ENCODE measurements around the gene ATRIP. TPM values are rescaled to one million over a fixed set of nuclear protein-coding genes. Genes with fewer than 3 reads are reported as not detected.

ATRIP gene
- total RNA-seq, 4 donors from 2014 or later = 7.5 to 10.5 (median 9.3) TPM

DNA sequence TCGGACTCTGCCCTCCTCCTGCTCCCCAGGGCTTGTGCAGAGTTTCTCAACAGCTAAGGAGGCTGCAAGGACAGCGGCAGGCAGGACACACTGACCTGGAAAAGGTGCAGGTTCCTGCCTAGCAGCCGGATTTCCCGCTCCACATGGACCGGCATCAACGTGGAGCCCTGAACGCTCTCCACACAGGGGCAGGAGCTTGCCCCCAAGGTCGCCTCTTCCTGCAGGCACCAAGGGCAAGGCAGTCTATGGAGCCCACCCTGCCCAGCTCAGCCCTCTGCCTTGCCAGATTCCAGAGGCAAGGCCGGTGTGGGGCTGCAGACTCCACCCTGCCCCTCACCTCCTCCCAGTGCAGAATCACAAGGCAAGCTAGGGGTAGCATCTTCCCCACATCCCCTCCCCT is 27.4 kb upstream of the ATRIP start:
- no peak overlapping the region for H3K27ac ChIP-seq
- no peak for TF ChIP-seq POLR2A (IDR thresholded peaks at IDR 0.05)
- TF ChIP-seq EP300 (IDR thresholded peaks at IDR 0.05) = no peak
- TF ChIP-seq, protein P1, sequence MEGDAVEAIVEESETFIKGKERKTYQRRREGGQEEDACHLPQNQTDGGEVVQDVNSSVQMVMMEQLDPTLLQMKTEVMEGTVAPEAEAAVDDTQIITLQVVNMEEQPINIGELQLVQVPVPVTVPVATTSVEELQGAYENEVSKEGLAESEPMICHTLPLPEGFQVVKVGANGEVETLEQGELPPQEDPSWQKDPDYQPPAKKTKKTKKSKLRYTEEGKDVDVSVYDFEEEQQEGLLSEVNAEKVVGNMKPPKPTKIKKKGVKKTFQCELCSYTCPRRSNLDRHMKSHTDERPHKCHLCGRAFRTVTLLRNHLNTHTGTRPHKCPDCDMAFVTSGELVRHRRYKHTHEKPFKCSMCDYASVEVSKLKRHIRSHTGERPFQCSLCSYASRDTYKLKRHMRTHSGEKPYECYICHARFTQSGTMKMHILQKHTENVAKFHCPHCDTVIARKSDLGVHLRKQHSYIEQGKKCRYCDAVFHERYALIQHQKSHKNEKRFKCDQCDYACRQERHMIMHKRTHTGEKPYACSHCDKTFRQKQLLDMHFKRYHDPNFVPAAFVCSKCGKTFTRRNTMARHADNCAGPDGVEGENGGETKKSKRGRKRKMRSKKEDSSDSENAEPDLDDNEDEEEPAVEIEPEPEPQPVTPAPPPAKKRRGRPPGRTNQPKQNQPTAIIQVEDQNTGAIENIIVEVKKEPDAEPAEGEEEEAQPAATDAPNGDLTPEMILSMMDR (IDR thresholded peaks at IDR 0.05) = no peak
- H3K4me1 ChIP-seq = peaks cover 0 to 33% (median 1%) of the 10 kb centered on the region in 4 donors
- no peaks in the 10 kb centered on the region for H3K27me3 ChIP-seq
- no peak for DNase-seq (ENCODE audit: low spot score in 2 of 2)
- no peaks in the 10 kb centered on the region for H3K9me3 ChIP-seq
- H3K36me3 ChIP-seq = peaks cover 0 to 97% (median 8%) of the 10 kb centered on the region in 3 donors
- H3K4me3 ChIP-seq = no peak overlapping the region
- 82 to 87% methylated on average over 5 to 8 of the region's 9 CpGs for WGBS, 2 donors

- Histone ChIP-seq H3K4me1 (peaks cover 0 to 37% (median 6%) of the 10 kb centered on the region in 4 donors), H3K4me3 (no peak overlapping the region), H3K9me3 (no peaks in the 10 kb centered on the region), H3K27ac (no peak overlapping the region), H3K36me3 (peaks cover 0 to 93% (median 6%) of the 10 kb centered on the region in 3 donors), H3K27me3 (no peaks in the 10 kb centered on the region)
- DNase-seq (ENCODE audit: low spot score in 2 of 2) = no peak
- 90 to 91% methylated on average over 17 of the region's 17 CpGs for WGBS, 2 donors
- no peak for TF ChIP-seq POLR2A (IDR thresholded peaks at IDR 0.05)
- TF ChIP-seq, protein P1 (IDR thresholded peaks at IDR 0.05) = no peak
- TF ChIP-seq EP300 (IDR thresholded peaks at IDR 0.05) = no peak
These were observed 26.9 kb upstream of the ATRIP start for GRCh38 chr3:48419597-48419996.

GRCh38 chr3:48420561-48420960 is 26.0 kb upstream of the ATRIP start:
- H3K36me3 ChIP-seq = peaks cover 0 to 84% (median 3%) of the 10 kb centered on the region in 3 donors
- H3K4me3 ChIP-seq = no peak overlapping the region
- no peaks in the 10 kb centered on the region for H3K27me3 ChIP-seq
- H3K4me1 ChIP-seq = peaks cover 0 to 47% (median 15%) of the 10 kb centered on the region in 4 donors
- TF ChIP-seq POLR2A (IDR thresholded peaks at IDR 0.05) (no peak), EP300 (IDR thresholded peaks at IDR 0.05) (no peak)
- TF ChIP-seq, protein P1 (IDR thresholded peaks at IDR 0.05) = no peak
- WGBS, 2 donors = 94 to 95% methylated on average over 10 to 14 of the region's 14 CpGs
- no peak for DNase-seq (ENCODE audit: low spot score in 2 of 2)
- no peaks in the 10 kb centered on the region for H3K9me3 ChIP-seq
- no peak overlapping the region for H3K27ac ChIP-seq

GRCh38 chr3:48422272-48422671 is 24.3 kb upstream of the ATRIP start:
- Histone ChIP-seq H3K36me3 (peaks cover 0 to 66% (median 3%) of the 10 kb centered on the region in 3 donors), H3K4me1 (peaks cover 0 to 64% (median 31%) of the 10 kb centered on the region in 4 donors), H3K4me3 (no peak overlapping the region), H3K9me3 (no peaks in the 10 kb centered on the region), H3K27ac (peak overlapping the region in 1 of 4 donors; percentile 98), H3K27me3 (no peaks in the 10 kb centered on the region)
- TF ChIP-seq EP300 (IDR thresholded peaks at IDR 0.05) (no peak), POLR2A (IDR thresholded peaks at IDR 0.05) (no peak)
- TF ChIP-seq, protein P1 (IDR thresholded peaks at IDR 0.05) = no peak
- WGBS, 2 donors = 84 to 97% methylated on average over 2 to 3 of the region's 3 CpGs
- no peak for DNase-seq (ENCODE audit: low spot score in 2 of 2)

- Histone ChIP-seq H3K4me1 (peaks cover 0 to 68% (median 33%) of the 10 kb centered on the region in 4 donors), H3K27ac (peak overlapping the region in 2 of 4 donors; percentile 6 to 98), H3K27me3 (no peaks in the 10 kb centered on the region), H3K36me3 (peaks cover 0 to 62% (median 3%) of the 10 kb centered on the region in 3 donors), H3K9me3 (no peaks in the 10 kb centered on the region), H3K4me3 (no peak overlapping the region)
- DNase-seq (ENCODE audit: low spot score in 2 of 2) = no peak
- WGBS, 2 donors = 76% methylated on average over 8 of the region's 8 CpGs
- TF ChIP-seq EP300 (IDR thresholded peaks at IDR 0.05) = no peak
- TF ChIP-seq POLR2A (IDR thresholded peaks at IDR 0.05) = no peak
- TF ChIP-seq, protein P1 (IDR thresholded peaks at IDR 0.05) = no peak
These were observed 23.9 kb upstream of the ATRIP start for GRCh38 chr3:48422681-48423080.

Data from tibial nerve (tissue), 4 donors.